SK-N-SH treated with all-trans-retinoic acid at 6 μM for 48 hours (cell line): ENCODE measurements around the gene CRHR1.

Source experiments
- BACH2 ChIP-seq: fragments of 250-450 bp; sonication (Bioruptor Pico); IDR thresholded peaks from 2 replicates; pipeline ENCODE4 v1.9.0; 2021; ENCODE audit warnings: mild to moderate bottlenecking, borderline replicate concordance
- CREB5 ChIP-seq: fragments of 250-450 bp; sonication (Bioruptor Pico); IDR thresholded peaks from 2 replicates; pipeline ENCODE4 v1.5.1; 2020; ENCODE audit warnings: low read depth, mild to moderate bottlenecking, moderate library complexity
- OSR1 ChIP-seq: fragments of 250-450 bp; sonication (Bioruptor Pico); IDR thresholded peaks from 2 replicates; pipeline ENCODE4 v1.8.0; 2022; ENCODE audit warnings: moderate library complexity, mild to moderate bottlenecking, inconsistent platforms
- RARB ChIP-seq: fragments of 250-450 bp; sonication (Bioruptor Pico); IDR thresholded peaks from 2 replicates; pipeline ENCODE4 v1.8.0; 2021; ENCODE audit warnings: mild to moderate bottlenecking, moderate library complexity
- ZC3H10 ChIP-seq: fragments of 250-450 bp; sonication (Bioruptor Pico); IDR thresholded peaks from 2 replicates; pipeline ENCODE4 v1.5.1; 2021; ENCODE audit warnings: mild to moderate bottlenecking, moderate library complexity
- ZNF70 ChIP-seq: fragments of 450-650 bp; formaldehyde crosslinking; IDR thresholded peaks from 2 replicates; pipeline ENCODE4 v1.5.0; 2020; ENCODE audit warnings: mild to moderate bottlenecking, moderate library complexity
- TF ChIP-seq, protein P1 (sequence below): fragments of 250-450 bp; sonication (Bioruptor Pico); IDR thresholded peaks from 2 replicates; pipeline ENCODE4 v1.5.0; 2020; ENCODE audit warnings: mild to moderate bottlenecking, moderate library complexity
- TF ChIP-seq, protein P2 (sequence below): fragments of 250-450 bp; sonication (Bioruptor Pico); IDR thresholded peaks from 2 replicates; pipeline ENCODE4 v1.8.0; 2020; ENCODE audit warnings: mild to moderate bottlenecking, moderate library complexity, borderline replicate concordance
- TF ChIP-seq, protein P3 (sequence below): fragments of 250-450 bp; sonication (Bioruptor Pico); IDR thresholded peaks from 2 replicates; pipeline ENCODE4 v1.5.1; 2021; ENCODE audit warnings: mild to moderate bottlenecking, moderate library complexity

GRCh38 chr17:45759761-45760160, 24.4 kb upstream of the CRHR1 start:
- TF ChIP-seq, protein P1, sequence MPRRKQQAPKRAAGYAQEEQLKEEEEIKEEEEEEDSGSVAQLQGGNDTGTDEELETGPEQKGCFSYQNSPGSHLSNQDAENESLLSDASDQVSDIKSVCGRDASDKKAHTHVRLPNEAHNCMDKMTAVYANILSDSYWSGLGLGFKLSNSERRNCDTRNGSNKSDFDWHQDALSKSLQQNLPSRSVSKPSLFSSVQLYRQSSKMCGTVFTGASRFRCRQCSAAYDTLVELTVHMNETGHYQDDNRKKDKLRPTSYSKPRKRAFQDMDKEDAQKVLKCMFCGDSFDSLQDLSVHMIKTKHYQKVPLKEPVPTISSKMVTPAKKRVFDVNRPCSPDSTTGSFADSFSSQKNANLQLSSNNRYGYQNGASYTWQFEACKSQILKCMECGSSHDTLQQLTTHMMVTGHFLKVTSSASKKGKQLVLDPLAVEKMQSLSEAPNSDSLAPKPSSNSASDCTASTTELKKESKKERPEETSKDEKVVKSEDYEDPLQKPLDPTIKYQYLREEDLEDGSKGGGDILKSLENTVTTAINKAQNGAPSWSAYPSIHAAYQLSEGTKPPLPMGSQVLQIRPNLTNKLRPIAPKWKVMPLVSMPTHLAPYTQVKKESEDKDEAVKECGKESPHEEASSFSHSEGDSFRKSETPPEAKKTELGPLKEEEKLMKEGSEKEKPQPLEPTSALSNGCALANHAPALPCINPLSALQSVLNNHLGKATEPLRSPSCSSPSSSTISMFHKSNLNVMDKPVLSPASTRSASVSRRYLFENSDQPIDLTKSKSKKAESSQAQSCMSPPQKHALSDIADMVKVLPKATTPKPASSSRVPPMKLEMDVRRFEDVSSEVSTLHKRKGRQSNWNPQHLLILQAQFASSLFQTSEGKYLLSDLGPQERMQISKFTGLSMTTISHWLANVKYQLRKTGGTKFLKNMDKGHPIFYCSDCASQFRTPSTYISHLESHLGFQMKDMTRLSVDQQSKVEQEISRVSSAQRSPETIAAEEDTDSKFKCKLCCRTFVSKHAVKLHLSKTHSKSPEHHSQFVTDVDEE (CRISPR knock-in tag), result no peak
- TF ChIP-seq, protein P2, sequence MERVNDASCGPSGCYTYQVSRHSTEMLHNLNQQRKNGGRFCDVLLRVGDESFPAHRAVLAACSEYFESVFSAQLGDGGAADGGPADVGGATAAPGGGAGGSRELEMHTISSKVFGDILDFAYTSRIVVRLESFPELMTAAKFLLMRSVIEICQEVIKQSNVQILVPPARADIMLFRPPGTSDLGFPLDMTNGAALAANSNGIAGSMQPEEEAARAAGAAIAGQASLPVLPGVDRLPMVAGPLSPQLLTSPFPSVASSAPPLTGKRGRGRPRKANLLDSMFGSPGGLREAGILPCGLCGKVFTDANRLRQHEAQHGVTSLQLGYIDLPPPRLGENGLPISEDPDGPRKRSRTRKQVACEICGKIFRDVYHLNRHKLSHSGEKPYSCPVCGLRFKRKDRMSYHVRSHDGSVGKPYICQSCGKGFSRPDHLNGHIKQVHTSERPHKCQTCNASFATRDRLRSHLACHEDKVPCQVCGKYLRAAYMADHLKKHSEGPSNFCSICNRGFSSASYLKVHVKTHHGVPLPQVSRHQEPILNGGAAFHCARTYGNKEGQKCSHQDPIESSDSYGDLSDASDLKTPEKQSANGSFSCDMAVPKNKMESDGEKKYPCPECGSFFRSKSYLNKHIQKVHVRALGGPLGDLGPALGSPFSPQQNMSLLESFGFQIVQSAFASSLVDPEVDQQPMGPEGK (CRISPR knock-in tag), result no peak
- TF ChIP-seq, protein P3, sequence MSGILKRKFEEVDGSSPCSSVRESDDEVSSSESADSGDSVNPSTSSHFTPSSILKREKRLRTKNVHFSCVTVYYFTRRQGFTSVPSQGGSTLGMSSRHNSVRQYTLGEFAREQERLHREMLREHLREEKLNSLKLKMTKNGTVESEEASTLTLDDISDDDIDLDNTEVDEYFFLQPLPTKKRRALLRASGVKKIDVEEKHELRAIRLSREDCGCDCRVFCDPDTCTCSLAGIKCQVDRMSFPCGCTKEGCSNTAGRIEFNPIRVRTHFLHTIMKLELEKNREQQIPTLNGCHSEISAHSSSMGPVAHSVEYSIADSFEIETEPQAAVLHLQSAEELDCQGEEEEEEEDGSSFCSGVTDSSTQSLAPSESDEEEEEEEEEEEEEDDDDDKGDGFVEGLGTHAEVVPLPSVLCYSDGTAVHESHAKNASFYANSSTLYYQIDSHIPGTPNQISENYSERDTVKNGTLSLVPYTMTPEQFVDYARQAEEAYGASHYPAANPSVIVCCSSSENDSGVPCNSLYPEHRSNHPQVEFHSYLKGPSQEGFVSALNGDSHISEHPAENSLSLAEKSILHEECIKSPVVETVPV (CRISPR knock-in tag), result no peak
- TF ChIP-seq OSR1 (CRISPR knock-in tag) (no peak), ZNF70 (CRISPR knock-in tag) (no peak), CREB5 (CRISPR knock-in tag) (no peak), RARB (no peak), ZC3H10 (CRISPR knock-in tag) (no peak), BACH2 (CRISPR knock-in tag) (no peak)
